NCI-H1436 (cell line): ENCODE results near the gene KRTAP19-4.
"Not testable (repeated sequence)": the region's sequence is repeated elsewhere in the genome, so short reads cannot be mapped to it uniquely, and the experiment has no call there.

ENCODE experiments used
- DNase-seq: peaks from one replicate; lab custom pipeline; 2025; lab: John Stamatoyannopoulos, UW

KRTAP19-4 gene, protein sequence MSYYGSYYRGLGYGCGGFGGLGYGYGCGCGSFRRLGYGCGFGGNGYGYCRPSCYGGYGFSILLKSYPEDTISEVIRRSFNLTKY

GRCh38 chr21:30497065-30497464, at the start of gene KRTAP19-4:
Gene KRTAP19-4 (minus strand): TSS chr21:30497165. CDS start chr21:30497110, 55 bp downstream.
- DNase-seq, result no peak

- no peak for DNase-seq
Observed at GRCh38 chr21:30541764-30542163, 44.8 kb upstream of the KRTAP19-4 start, which contains the start of gene KRTAP19-6. Gene KRTAP19-6 (minus strand): TSS chr21:30541864. CDS start chr21:30541833, 31 bp downstream.

DNA sequence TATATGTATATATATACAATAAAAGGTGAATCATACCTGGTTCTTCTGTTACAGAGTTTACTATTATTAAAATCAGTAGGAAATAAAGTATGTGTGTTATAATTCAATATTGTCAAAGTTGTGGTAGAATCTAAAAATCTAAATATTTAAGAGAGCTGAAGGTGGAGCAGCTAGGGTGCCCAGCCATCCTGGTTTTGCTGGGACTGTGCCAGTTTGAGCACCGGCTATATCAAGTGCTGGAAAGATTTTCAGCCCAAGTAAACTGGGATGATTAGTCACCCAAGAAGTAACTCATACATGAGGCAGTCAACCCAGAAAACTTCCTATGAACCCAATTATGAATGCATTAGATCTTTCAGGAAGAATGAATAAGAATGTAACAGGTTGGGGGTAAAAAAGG, 21.9 kb upstream of the KRTAP19-4 start:
- DNase-seq, result no peak

DNA sequence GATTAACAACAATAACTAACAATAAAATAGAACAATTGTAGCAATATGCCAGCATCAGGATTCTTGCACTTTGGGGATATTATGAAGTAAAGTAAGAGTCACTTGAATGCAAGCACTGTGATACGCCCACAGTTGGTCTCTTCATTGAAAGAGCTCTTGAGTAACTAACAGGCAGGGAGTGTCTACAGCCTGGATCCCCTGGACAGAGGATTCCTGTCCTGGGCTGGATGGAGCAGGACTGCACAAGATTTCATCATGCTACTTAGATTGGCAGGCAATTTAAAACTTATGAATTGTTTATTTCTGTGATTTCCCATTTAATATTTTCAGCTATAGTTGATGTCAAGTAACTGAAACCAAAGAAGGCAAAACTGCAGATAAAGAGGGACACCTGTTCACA, 18.7 kb upstream of the KRTAP19-4 start:
- no peak for DNase-seq

DNA sequence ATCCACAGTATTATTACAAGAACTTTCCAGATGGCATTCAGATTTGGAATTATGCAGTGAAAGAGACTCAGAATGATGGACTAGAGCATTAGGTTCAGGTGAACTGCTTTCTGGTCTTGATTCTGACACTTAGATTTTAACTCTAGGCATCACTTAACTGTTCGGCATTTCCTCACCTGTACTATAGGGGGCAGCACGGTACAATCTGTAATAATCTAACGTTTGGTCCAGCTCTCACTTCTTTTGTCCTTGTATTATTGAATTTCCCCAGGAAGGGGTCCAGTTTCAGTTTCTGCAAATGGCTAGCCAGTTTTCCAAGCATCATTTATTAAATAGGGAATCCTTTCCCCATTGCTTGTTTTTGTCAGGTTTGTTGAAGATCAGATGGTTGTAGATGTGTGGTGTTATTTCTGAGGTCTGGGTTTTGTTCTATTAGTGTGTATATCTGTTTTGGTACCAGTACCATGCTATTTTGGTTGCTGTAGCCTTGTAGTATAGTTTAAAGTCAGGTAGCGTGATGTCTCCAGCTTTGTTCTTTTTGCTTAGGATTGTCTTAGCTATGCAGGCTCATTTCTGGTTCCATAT, 8.7 kb upstream of the KRTAP19-4 start:
- not testable (repeated sequence) for DNase-seq

DNA sequence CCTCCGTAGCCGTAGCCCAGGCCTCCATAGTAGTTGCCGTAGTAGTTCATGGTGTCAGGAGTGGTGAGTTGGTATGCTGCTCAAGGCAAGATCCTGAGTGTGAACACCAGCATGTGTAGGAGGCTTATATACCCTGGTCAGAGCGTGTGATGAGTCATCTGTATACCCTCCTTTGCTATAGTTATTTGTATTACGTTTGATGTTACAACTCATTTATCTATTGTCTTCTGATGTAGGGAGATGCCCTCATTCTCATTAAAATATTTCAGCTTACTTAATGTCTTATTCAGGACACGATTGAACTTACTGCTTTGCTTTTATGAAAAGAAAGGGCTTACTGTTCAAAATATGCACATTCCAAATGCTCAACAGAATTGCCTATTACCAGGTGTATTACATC, 5.1 kb upstream of the KRTAP19-4 start, which contains the start of gene KRTAP19-5:
KRTAP19-5 (minus strand) TSS at position 101 of the 400 bp plus-strand sequence; CDS start at position 50, 51 bp downstream.
- DNase-seq, result no peak

DNA sequence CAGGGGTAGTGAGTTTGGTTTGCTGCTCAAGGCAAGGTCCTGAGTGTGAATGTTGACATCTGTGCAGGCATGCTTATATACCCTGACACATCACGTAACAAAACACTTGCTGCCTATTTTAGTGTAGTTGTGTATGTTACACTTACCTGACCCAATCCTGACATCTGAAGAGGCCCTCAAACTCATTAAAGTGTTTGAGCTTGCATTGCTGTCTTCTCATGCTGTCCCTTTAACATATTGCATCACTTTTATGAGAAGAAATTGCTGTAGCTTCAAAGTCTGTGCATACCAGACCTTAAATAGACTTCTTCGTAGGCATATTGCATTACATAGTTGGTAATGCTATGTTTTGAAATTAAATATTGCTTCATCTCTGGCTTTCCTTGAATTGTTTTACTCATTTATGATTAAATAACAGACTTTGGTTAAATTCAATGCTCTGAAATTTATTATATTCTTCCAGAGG, 5.0 kb downstream of the KRTAP19-4 start, which contains the start of gene KRTAP19-3:
KRTAP19-3 (minus strand) TSS at position 51 of the 466 bp plus-strand sequence. CDS start 56 bp downstream, outside the sequence.
- DNase-seq, result no peak

- no peak for DNase-seq
Observed at GRCh38 chr21:30487336-30487735, 9.6 kb downstream of the KRTAP19-4 start, which contains the start of gene KRTAP19-2. Gene KRTAP19-2 (minus strand): TSS chr21:30487436. CDS start chr21:30487348, 88 bp downstream.

- no peak for DNase-seq
Observed at GRCh38 chr21:30486180-30486579, 10.8 kb downstream of the KRTAP19-4 start.

GRCh38 chr21:30482130-30482529, 14.8 kb downstream of the KRTAP19-4 start:
- DNase-seq, result no peak

DNA sequence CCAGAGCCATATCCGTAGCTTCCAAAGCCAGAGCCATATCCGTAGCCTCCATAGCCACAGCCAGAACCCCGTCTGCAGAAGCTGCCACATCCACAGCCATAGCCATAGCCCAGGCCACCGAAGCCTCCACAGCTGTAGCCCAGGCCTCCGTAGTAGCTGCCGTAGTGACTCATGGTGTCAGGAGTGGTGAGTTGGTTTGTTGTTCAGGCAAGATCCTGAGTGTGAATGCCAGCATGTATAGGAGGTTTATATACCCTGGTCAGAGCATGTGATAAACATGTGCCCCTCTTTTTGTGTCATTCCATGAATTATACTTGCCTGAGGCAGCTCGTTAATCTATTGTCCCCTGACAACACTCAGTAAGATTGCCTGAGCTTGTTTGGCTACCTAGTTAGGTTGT, 16.8 kb downstream of the KRTAP19-4 start, which contains the start of gene KRTAP19-1:
KRTAP19-1 (minus strand) TSS at position 223 of the 400 bp plus-strand sequence; CDS start at position 173, 50 bp downstream.
- no peak for DNase-seq

GRCh38 chr21:30479259-30479658, 17.7 kb downstream of the KRTAP19-4 start:
- no peak for DNase-seq

- DNase-seq, result no peak
Observed at GRCh38 chr21:30478004-30478403, 19.0 kb downstream of the KRTAP19-4 start.

- DNase-seq, result no peak
Observed at GRCh38 chr21:30468900-30469714, 27.9 kb downstream of the KRTAP19-4 start.

DNA sequence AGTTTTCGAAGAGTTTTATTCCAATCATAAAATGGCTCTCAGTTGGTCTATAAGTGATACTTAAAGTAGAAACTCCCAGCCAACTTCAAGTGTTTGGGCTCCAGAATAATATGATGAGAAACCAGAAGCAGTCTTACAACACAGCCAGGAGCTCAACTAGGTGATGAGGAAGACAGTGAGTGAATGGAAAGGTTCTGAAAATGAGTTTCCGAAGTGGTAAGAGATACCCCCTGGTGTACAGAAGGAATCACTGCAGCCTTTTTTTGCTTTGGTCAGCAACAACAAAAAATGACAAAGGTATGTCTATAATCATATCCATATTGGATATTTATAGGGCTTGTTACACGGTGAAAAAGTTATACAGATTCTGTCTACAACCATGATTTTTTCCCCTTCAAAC, 33.3 kb downstream of the KRTAP19-4 start:
- no peak for DNase-seq

DNA sequence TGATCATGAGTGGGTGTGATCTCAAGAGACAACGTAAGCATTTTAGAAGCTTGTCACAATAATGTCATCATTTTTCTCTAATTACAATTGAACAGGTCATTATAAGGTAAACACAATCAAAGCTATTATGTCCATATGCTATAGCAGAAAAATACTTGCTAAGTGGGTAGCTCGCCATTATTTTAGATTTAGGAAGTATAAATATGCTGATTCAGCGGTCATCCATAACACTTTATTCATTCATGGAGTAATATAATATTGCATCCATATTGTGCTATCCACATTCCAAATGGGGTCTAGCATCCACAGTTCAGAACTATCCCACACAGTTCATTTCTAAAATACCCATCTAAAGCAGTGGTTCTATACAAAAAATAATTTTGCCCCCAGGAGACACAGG, 48.5 kb downstream of the KRTAP19-4 start:
- DNase-seq, result no peak

- DNase-seq, result no peak
Observed at GRCh38 chr21:30447056-30447455, 49.9 kb downstream of the KRTAP19-4 start.
